Measurements from ENCODE around the gene WASHC4. TPM values are rescaled to one million over a fixed set of nuclear protein-coding genes. Genes with fewer than 3 reads are reported as not detected.
A peak's percentile ranks its signal among the peaks of the same experiment; 100 is the strongest.
"Not testable (repeated sequence)": the region's sequence is repeated elsewhere in the genome, so short reads cannot be mapped to it uniquely, and the experiment has no call there.

Gene WASHC4
- polyA plus RNA-seq, 1 donor, result 71.1 TPM

GRCh38 chr12:105183406-105183805 lies 75.9 kb downstream of the WASHC4 start:
- not testable (repeated sequence) for H3K4me1 ChIP-seq (ENCODE audit: control insufficient read depth, insufficient read depth, low read length); H3K27ac ChIP-seq (ENCODE audit: low read length); H3K4me3 ChIP-seq (ENCODE audit: low read length); DNase-seq; H3K27me3 ChIP-seq (ENCODE audit: control insufficient read depth, insufficient read depth, low read length); H3K9me3 ChIP-seq (ENCODE audit: control insufficient read depth, low read depth, low read length)
- peaks cover 41% of the 10 kb centered on the region for H3K36me3 ChIP-seq (ENCODE audit: control insufficient read depth, insufficient read depth, low read length)
- WGBS (ENCODE audit: insufficient coverage, low lambda C conversion rate), result no CpG with 5 or more reads among the region's 4 CpGs

GRCh38 chr12:105183976-105184375 lies 76.4 kb downstream of the WASHC4 start:
- peaks cover 44% of the 10 kb centered on the region for H3K36me3 ChIP-seq (ENCODE audit: control insufficient read depth, insufficient read depth, low read length)
- not testable (repeated sequence) for H3K4me1 ChIP-seq (ENCODE audit: control insufficient read depth, insufficient read depth, low read length); H3K4me3 ChIP-seq (ENCODE audit: low read length); H3K9me3 ChIP-seq (ENCODE audit: control insufficient read depth, low read depth, low read length); DNase-seq; H3K27ac ChIP-seq (ENCODE audit: low read length); H3K27me3 ChIP-seq (ENCODE audit: control insufficient read depth, insufficient read depth, low read length)
- 100% methylated on average over 1 of the region's 5 CpGs for WGBS (ENCODE audit: insufficient coverage, low lambda C conversion rate)

- H3K9me3 ChIP-seq (ENCODE audit: control insufficient read depth, low read depth, low read length), result no peaks in the 10 kb centered on the region
- H3K4me1 ChIP-seq (ENCODE audit: control insufficient read depth, insufficient read depth, low read length), result no peaks in the 10 kb centered on the region
- H3K27ac ChIP-seq (ENCODE audit: low read length), result no peak overlapping the region
- WGBS (ENCODE audit: insufficient coverage, low lambda C conversion rate), result 0% methylated on average over 1 of the region's 6 CpGs
- H3K36me3 ChIP-seq (ENCODE audit: control insufficient read depth, insufficient read depth, low read length), result peaks cover 86% of the 10 kb centered on the region
- H3K27me3 ChIP-seq (ENCODE audit: control insufficient read depth, insufficient read depth, low read length), result no peaks in the 10 kb centered on the region
- no peak for DNase-seq
- H3K4me3 ChIP-seq (ENCODE audit: low read length), result no peak overlapping the region
Observed at GRCh38 chr12:105189293-105189692, 81.8 kb downstream of the WASHC4 start.

GRCh38 chr12:105190530-105190929 lies 83.0 kb downstream of the WASHC4 start:
- 100% methylated on average over 1 of the region's 6 CpGs for WGBS (ENCODE audit: insufficient coverage, low lambda C conversion rate)
- Histone ChIP-seq H3K27ac (ENCODE audit: low read length) (no peak overlapping the region), H3K27me3 (ENCODE audit: control insufficient read depth, insufficient read depth, low read length) (no peaks in the 10 kb centered on the region), H3K4me1 (ENCODE audit: control insufficient read depth, insufficient read depth, low read length) (no peaks in the 10 kb centered on the region), H3K9me3 (ENCODE audit: control insufficient read depth, low read depth, low read length) (no peaks in the 10 kb centered on the region), H3K36me3 (ENCODE audit: control insufficient read depth, insufficient read depth, low read length) (peaks cover 82% of the 10 kb centered on the region), H3K4me3 (ENCODE audit: low read length) (no peak overlapping the region)
- no peak for DNase-seq

GRCh38 chr12:105192624-105193225 lies 85.2 kb downstream of the WASHC4 start:
- Histone ChIP-seq H3K9me3 (ENCODE audit: control insufficient read depth, low read depth, low read length) (no peaks in the 10 kb centered on the region), H3K27ac (ENCODE audit: low read length) (no peak overlapping the region), H3K36me3 (ENCODE audit: control insufficient read depth, insufficient read depth, low read length) (peaks cover 90% of the 10 kb centered on the region), H3K27me3 (ENCODE audit: control insufficient read depth, insufficient read depth, low read length) (no peaks in the 10 kb centered on the region), H3K4me1 (ENCODE audit: control insufficient read depth, insufficient read depth, low read length) (no peaks in the 10 kb centered on the region), H3K4me3 (ENCODE audit: low read length) (no peak overlapping the region)
- WGBS (ENCODE audit: insufficient coverage, low lambda C conversion rate), result no CpG with 5 or more reads among the region's 1 CpG
- DNase-seq, result no peak

GRCh38 chr12:105194947-105195346 lies 87.4 kb downstream of the WASHC4 start:
- no peak overlapping the region for H3K27ac ChIP-seq (ENCODE audit: low read length)
- peaks cover 88% of the 10 kb centered on the region for H3K36me3 ChIP-seq (ENCODE audit: control insufficient read depth, insufficient read depth, low read length)
- no peak overlapping the region for H3K4me3 ChIP-seq (ENCODE audit: low read length)
- no peaks in the 10 kb centered on the region for H3K27me3 ChIP-seq (ENCODE audit: control insufficient read depth, insufficient read depth, low read length)
- no peaks in the 10 kb centered on the region for H3K4me1 ChIP-seq (ENCODE audit: control insufficient read depth, insufficient read depth, low read length)
- DNase-seq, result no peak
- WGBS (ENCODE audit: insufficient coverage, low lambda C conversion rate), result 80% methylated on average over 2 of the region's 6 CpGs
- H3K9me3 ChIP-seq (ENCODE audit: control insufficient read depth, low read depth, low read length), result no peaks in the 10 kb centered on the region

GRCh38 chr12:105196090-105196489 lies 88.6 kb downstream of the WASHC4 start:
- Histone ChIP-seq H3K36me3 (ENCODE audit: control insufficient read depth, insufficient read depth, low read length) (peaks cover 87% of the 10 kb centered on the region), H3K9me3 (ENCODE audit: control insufficient read depth, low read depth, low read length) (no peaks in the 10 kb centered on the region), H3K27me3 (ENCODE audit: control insufficient read depth, insufficient read depth, low read length) (no peaks in the 10 kb centered on the region), H3K4me1 (ENCODE audit: control insufficient read depth, insufficient read depth, low read length) (no peaks in the 10 kb centered on the region), H3K4me3 (ENCODE audit: low read length) (no peak overlapping the region), H3K27ac (ENCODE audit: low read length) (no peak overlapping the region)
- no CpG with 5 or more reads among the region's 6 CpGs for WGBS (ENCODE audit: insufficient coverage, low lambda C conversion rate)
- no peak for DNase-seq

GRCh38 chr12:105198961-105199360 lies 91.4 kb downstream of the WASHC4 start:
- Histone ChIP-seq H3K9me3 (ENCODE audit: control insufficient read depth, low read depth, low read length) (no peaks in the 10 kb centered on the region), H3K27ac (ENCODE audit: low read length) (no peak overlapping the region), H3K4me1 (ENCODE audit: control insufficient read depth, insufficient read depth, low read length) (no peaks in the 10 kb centered on the region), H3K36me3 (ENCODE audit: control insufficient read depth, insufficient read depth, low read length) (peaks cover 85% of the 10 kb centered on the region), H3K27me3 (ENCODE audit: control insufficient read depth, insufficient read depth, low read length) (no peaks in the 10 kb centered on the region), H3K4me3 (ENCODE audit: low read length) (no peak overlapping the region)
- WGBS (ENCODE audit: insufficient coverage, low lambda C conversion rate), result no CpG with 5 or more reads among the region's 6 CpGs
- DNase-seq, result no peak

GRCh38 chr12:105200385-105200784 lies 92.9 kb downstream of the WASHC4 start:
- peak in 1 of 2 donors; percentile 51 for DNase-seq
- H3K4me1 ChIP-seq (ENCODE audit: control insufficient read depth, insufficient read depth, low read length), result no peaks in the 10 kb centered on the region
- H3K9me3 ChIP-seq (ENCODE audit: control insufficient read depth, low read depth, low read length), result no peaks in the 10 kb centered on the region
- no peaks in the 10 kb centered on the region for H3K27me3 ChIP-seq (ENCODE audit: control insufficient read depth, insufficient read depth, low read length)
- no CpG with 5 or more reads among the region's 4 CpGs for WGBS (ENCODE audit: insufficient coverage, low lambda C conversion rate)
- no peak overlapping the region for H3K27ac ChIP-seq (ENCODE audit: low read length)
- H3K36me3 ChIP-seq (ENCODE audit: control insufficient read depth, insufficient read depth, low read length), result peaks cover 89% of the 10 kb centered on the region
- H3K4me3 ChIP-seq (ENCODE audit: low read length), result no peak overlapping the region

- H3K4me1 ChIP-seq (ENCODE audit: control insufficient read depth, insufficient read depth, low read length), result no peaks in the 10 kb centered on the region
- peaks cover 90% of the 10 kb centered on the region for H3K36me3 ChIP-seq (ENCODE audit: control insufficient read depth, insufficient read depth, low read length)
- no peak for DNase-seq
- H3K4me3 ChIP-seq (ENCODE audit: low read length), result no peak overlapping the region
- no CpG with 5 or more reads among the region's 7 CpGs for WGBS (ENCODE audit: insufficient coverage, low lambda C conversion rate)
- no peaks in the 10 kb centered on the region for H3K27me3 ChIP-seq (ENCODE audit: control insufficient read depth, insufficient read depth, low read length)
- no peaks in the 10 kb centered on the region for H3K9me3 ChIP-seq (ENCODE audit: control insufficient read depth, low read depth, low read length)
- H3K27ac ChIP-seq (ENCODE audit: low read length), result no peak overlapping the region
Observed at GRCh38 chr12:105201299-105201698, 93.8 kb downstream of the WASHC4 start.

GRCh38 chr12:105202202-105202601 lies 94.7 kb downstream of the WASHC4 start:
- Histone ChIP-seq H3K4me3 (ENCODE audit: low read length) (no peak overlapping the region), H3K4me1 (ENCODE audit: control insufficient read depth, insufficient read depth, low read length) (no peaks in the 10 kb centered on the region), H3K36me3 (ENCODE audit: control insufficient read depth, insufficient read depth, low read length) (peaks cover 90% of the 10 kb centered on the region), H3K27me3 (ENCODE audit: control insufficient read depth, insufficient read depth, low read length) (no peaks in the 10 kb centered on the region), H3K9me3 (ENCODE audit: control insufficient read depth, low read depth, low read length) (no peaks in the 10 kb centered on the region), H3K27ac (ENCODE audit: low read length) (no peak overlapping the region)
- DNase-seq, result no peak
- 86% methylated on average over 1 of the region's 6 CpGs for WGBS (ENCODE audit: insufficient coverage, low lambda C conversion rate)
